Measurements from ENCODE around the gene TBC1D20. TPM values are rescaled to one million over a fixed set of nuclear protein-coding genes. Genes with fewer than 3 reads are reported as not detected.
"Not testable (repeated sequence)": the region's sequence is repeated elsewhere in the genome, so short reads cannot be mapped to it uniquely, and the experiment has no call there.

Gene TBC1D20
- total RNA-seq, 4 donors from 2014 or later = 11.0 to 44.0 (median 35.8) TPM

DNA sequence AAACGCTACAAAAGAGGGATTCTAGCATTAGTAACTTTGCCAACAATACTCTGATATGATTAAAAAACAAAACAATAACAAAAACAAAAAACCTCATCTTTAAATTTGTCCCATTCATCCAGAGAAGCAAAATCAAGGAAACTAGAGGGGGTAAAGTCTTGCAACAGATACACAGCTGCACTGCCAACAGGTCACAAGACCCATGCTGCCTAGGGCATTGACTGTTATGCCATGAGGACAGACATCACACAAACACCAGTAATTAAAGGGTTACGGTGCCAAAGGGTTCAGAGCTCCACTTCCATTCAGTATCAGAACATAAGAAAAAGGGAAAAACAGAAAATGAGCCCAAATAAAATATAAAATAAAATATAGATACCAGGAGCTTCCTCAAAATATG, 1.6 kb downstream of the TBC1D20 start:
- Histone ChIP-seq H3K27ac (no peak overlapping the region), H3K4me3 (peak overlapping the region in 1 of 2 donors; percentile 55)
- intact Hi-C loops (cut with DNase I; ENCODE audit: low total_unique reads) = no loop called here

DNA sequence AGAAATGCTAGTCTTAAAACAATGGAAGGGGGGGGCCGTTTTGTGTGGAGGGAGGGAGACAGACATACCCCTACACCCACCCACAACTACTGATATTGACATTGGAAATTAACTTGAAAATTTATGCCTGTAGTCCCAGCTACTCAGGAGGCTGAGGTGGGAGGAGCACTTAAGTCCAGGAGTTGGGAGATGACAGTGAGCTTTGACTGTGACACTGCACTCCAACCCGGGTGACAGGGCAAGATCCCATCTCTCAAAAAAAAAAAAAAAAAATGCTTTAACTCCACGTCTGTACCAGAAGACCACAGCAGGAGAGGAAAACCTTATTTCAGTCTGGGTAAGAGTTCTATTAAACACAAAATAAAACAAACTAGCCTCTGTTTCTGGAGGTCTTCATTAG, 2.2 kb downstream of the TBC1D20 start:
- no peaks in the 10 kb centered on the region for H3K27me3 ChIP-seq
- no peak for DNase-seq
- H3K9me3 ChIP-seq = no peaks in the 10 kb centered on the region
- H3K27ac ChIP-seq = no peak overlapping the region
- no peaks in the 10 kb centered on the region for H3K36me3 ChIP-seq
- TF ChIP-seq, protein P1, sequence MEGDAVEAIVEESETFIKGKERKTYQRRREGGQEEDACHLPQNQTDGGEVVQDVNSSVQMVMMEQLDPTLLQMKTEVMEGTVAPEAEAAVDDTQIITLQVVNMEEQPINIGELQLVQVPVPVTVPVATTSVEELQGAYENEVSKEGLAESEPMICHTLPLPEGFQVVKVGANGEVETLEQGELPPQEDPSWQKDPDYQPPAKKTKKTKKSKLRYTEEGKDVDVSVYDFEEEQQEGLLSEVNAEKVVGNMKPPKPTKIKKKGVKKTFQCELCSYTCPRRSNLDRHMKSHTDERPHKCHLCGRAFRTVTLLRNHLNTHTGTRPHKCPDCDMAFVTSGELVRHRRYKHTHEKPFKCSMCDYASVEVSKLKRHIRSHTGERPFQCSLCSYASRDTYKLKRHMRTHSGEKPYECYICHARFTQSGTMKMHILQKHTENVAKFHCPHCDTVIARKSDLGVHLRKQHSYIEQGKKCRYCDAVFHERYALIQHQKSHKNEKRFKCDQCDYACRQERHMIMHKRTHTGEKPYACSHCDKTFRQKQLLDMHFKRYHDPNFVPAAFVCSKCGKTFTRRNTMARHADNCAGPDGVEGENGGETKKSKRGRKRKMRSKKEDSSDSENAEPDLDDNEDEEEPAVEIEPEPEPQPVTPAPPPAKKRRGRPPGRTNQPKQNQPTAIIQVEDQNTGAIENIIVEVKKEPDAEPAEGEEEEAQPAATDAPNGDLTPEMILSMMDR (IDR thresholded peaks at IDR 0.05) = no peak
- H3K4me1 ChIP-seq = peaks cover 0 to 8% of the 10 kb centered on the region in 2 donors
- no peak overlapping the region for H3K4me3 ChIP-seq
- intact Hi-C loops (cut with DNase I; ENCODE audit: low total_unique reads) = no loop called here

More for the DNA sequence above, 1.6 kb downstream of the TBC1D20 start:
- no peak for TF ChIP-seq POLR2A (IDR thresholded peaks at IDR 0.05)
- TF ChIP-seq, protein P1 (IDR thresholded peaks at IDR 0.05) = no peak
- H3K4me1 ChIP-seq = peaks cover 0 to 8% of the 10 kb centered on the region in 2 donors
- H3K27me3 ChIP-seq = no peaks in the 10 kb centered on the region
- H3K9me3 ChIP-seq = no peaks in the 10 kb centered on the region
- DNase-seq = no peak
- H3K36me3 ChIP-seq = no peaks in the 10 kb centered on the region

DNA sequence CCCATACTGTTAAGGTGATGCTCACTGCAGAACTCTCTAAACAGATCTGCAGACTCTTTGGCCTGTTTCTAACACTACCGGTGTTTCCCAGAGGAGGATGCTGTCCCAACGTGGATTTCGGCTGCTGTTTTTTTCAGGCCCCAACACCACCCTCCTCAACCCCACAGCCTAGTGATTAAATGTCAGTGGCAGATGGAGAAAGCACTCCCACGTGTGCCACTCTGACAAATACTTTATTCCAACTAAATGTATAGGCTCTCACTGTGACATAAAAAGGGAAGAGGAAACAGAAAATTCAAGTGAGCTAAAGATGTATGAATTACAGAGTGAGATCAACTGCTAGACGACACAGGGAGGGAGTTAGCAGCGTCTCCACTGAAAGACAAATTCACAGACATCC, 3.6 kb downstream of the TBC1D20 start:
- intact Hi-C loops (cut with DNase I; ENCODE audit: low total_unique reads) = no loop called here
- H3K27ac ChIP-seq = peak overlapping the region in 1 of 2 donors; percentile 2
- DNase-seq = no peak
- no peak overlapping the region for H3K4me3 ChIP-seq
- H3K36me3 ChIP-seq = no peaks in the 10 kb centered on the region
- TF ChIP-seq POLR2A (IDR thresholded peaks at IDR 0.05) = no peak
- TF ChIP-seq, protein P1 (IDR thresholded peaks at IDR 0.05) = no peak
- no peaks in the 10 kb centered on the region for H3K27me3 ChIP-seq
- H3K9me3 ChIP-seq = no peaks in the 10 kb centered on the region
- H3K4me1 ChIP-seq = peaks cover 0 to 8% of the 10 kb centered on the region in 2 donors

DNA sequence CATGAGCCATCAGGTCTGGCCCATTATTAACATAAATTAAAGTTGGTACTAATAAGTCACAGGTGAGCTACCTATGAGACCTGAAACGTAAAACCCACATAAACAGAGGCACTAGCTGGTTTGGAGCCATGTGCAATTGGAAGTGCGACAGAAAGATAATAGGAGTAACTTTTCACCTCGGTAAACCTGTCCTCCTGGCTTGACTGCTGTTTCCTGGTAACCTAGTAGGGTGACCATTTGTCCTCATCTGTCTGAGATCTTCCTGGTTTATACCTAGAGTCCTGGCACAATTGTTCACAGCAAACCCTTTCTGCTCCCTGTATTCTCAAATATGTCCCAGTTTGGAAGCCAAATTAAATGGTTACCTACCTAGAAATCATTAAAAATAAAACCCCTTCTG, 7.4 kb downstream of the TBC1D20 start:
- no peak overlapping the region for H3K4me3 ChIP-seq
- no peak overlapping the region for H3K27ac ChIP-seq
- H3K4me1 ChIP-seq = peaks cover 0 to 8% of the 10 kb centered on the region in 2 donors
- H3K9me3 ChIP-seq = no peaks in the 10 kb centered on the region
- TF ChIP-seq, protein P1 (IDR thresholded peaks at IDR 0.05) = no peak
- no peak for TF ChIP-seq POLR2A (IDR thresholded peaks at IDR 0.05)
- no peak for DNase-seq
- no peaks in the 10 kb centered on the region for H3K27me3 ChIP-seq
- intact Hi-C loops (cut with DNase I; ENCODE audit: low total_unique reads) = no loop called here
- no peaks in the 10 kb centered on the region for H3K36me3 ChIP-seq

DNA sequence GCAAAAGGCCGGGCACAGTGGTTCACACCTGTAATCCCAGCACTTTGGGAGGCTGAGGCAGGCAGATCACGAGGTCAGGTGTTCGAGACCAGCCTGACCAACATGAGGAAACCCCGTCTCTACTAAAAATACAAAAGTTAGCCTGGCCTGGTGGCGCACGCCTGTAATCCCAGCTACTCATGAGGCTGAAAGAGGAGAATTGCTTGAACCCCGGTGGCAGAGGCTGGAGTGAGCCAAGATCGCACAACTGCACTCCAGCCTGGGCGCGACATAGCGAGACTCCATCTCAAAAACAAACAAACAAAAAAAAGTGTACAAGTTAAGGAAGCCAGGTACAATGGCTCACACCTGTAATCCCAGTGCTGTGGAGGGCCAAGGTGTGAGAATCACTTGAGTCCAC, 10.3 kb downstream of the TBC1D20 start:
- H3K4me1 ChIP-seq; H3K27me3 ChIP-seq; intact Hi-C loops (cut with DNase I; ENCODE audit: low total_unique reads); DNase-seq; H3K9me3 ChIP-seq; H3K36me3 ChIP-seq; H3K4me3 ChIP-seq; H3K27ac ChIP-seq: not testable (repeated sequence)
